ENCODE data around the gene RUNX1. TPM values are rescaled to one million over a fixed set of nuclear protein-coding genes. Genes with fewer than 3 reads are reported as not detected.
A peak's percentile ranks its signal among the peaks of the same experiment; 100 is the strongest.

Gene RUNX1
- total and polyA plus RNA-seq, 7 experiments from 2014 or later, result 27.9 to 154 (median 85.1) TPM

GRCh38 chr21:34834290-34834689 is 214.8 kb downstream of the RUNX1 start:
- Histone ChIP-seq H3K36me3 (ENCODE audit: control insufficient read depth in 2 of 3, insufficient read depth in 3 of 3, low read length in 3 of 3) (peaks cover 11 to 68% (median 40%) of the 10 kb centered on the region in 3 experiments), H3K27me3 (ENCODE audit: control insufficient read depth in 2 of 2, insufficient read depth in 2 of 2, low read length in 2 of 2) (no peaks in the 10 kb centered on the region), H3K4me3 (ENCODE audit: low read length) (no peak overlapping the region), H3K9me3 (ENCODE audit: control insufficient read depth in 2 of 3, low read length in 3 of 3) (no peaks in the 10 kb centered on the region), H3K27ac (ENCODE audit: low read depth, low read length) (no peak overlapping the region), H3K4me1 (ENCODE audit: control insufficient read depth in 2 of 2, insufficient read depth in 2 of 2, low read length in 2 of 2) (peaks cover 15 to 19% of the 10 kb centered on the region in 2 donors)
- H3K27me3 Mint-ChIP-seq, result no peaks in the 10 kb centered on the region
- intact Hi-C loops (cut with micrococcal nuclease), result no loop called here
- H3K9me3 Mint-ChIP-seq, result peaks cover 0 to 1% (median 0%) of the 10 kb centered on the region in 11 donors
- DNase-seq, result no peak
- no peak for ATAC-seq
- peaks cover 8 to 79% (median 57%) of the 10 kb centered on the region in 5 donors for H3K36me3 Mint-ChIP-seq
- peak overlapping the region in 1 of 9 donors; percentile 25 for H3K27ac Mint-ChIP-seq
- ChIA-PET POLR2A (no interaction called here), CTCF (no interaction called here)
- peaks cover 21 to 46% (median 37%) of the 10 kb centered on the region in 7 donors for H3K4me1 Mint-ChIP-seq
- no peak overlapping the region for H3K4me3 Mint-ChIP-seq

GRCh38 chr21:34833465-34833864 is 215.6 kb downstream of the RUNX1 start:
- H3K36me3 Mint-ChIP-seq, result peaks cover 8 to 83% (median 58%) of the 10 kb centered on the region in 5 donors
- H3K27me3 ChIP-seq (ENCODE audit: control insufficient read depth in 2 of 2, insufficient read depth in 2 of 2, low read length in 2 of 2), result no peaks in the 10 kb centered on the region
- no peaks in the 10 kb centered on the region for H3K9me3 ChIP-seq (ENCODE audit: control insufficient read depth in 2 of 3, low read length in 3 of 3)
- no peak overlapping the region for H3K27ac ChIP-seq (ENCODE audit: low read depth, low read length)
- H3K27ac Mint-ChIP-seq, result peak overlapping the region in 2 of 9 donors; percentile 32 to 47
- H3K4me3 Mint-ChIP-seq, result peak overlapping the region in 1 of 10 donors; percentile 39
- CTCF ChIA-PET, result interaction anchor here (1.2 kb wide), 1 partner anchor 597 kb away, joined by 3 read pairs; no protein-coding TSS in a partner anchor
- no peak overlapping the region for H3K4me3 ChIP-seq (ENCODE audit: low read length)
- H3K4me1 Mint-ChIP-seq, result peaks cover 21 to 38% (median 32%) of the 10 kb centered on the region in 7 donors
- intact Hi-C loops (cut with micrococcal nuclease), result no loop called here
- peaks cover 0 to 3% (median 0%) of the 10 kb centered on the region in 11 donors for H3K9me3 Mint-ChIP-seq
- no peak for DNase-seq
- H3K27me3 Mint-ChIP-seq, result no peaks in the 10 kb centered on the region
- POLR2A ChIA-PET, result no interaction called here
- no peak for ATAC-seq
- H3K36me3 ChIP-seq (ENCODE audit: control insufficient read depth in 2 of 3, insufficient read depth in 3 of 3, low read length in 3 of 3), result peaks cover 11 to 72% (median 46%) of the 10 kb centered on the region in 3 experiments
- peaks cover 15 to 19% of the 10 kb centered on the region in 2 donors for H3K4me1 ChIP-seq (ENCODE audit: control insufficient read depth in 2 of 2, insufficient read depth in 2 of 2, low read length in 2 of 2)

- Histone ChIP-seq H3K4me1 (ENCODE audit: control insufficient read depth in 2 of 2, insufficient read depth in 2 of 2, low read length in 2 of 2) (peaks cover 8 to 10% of the 10 kb centered on the region in 2 donors), H3K4me3 (ENCODE audit: low read length) (no peak overlapping the region), H3K27ac (ENCODE audit: low read depth, low read length) (no peak overlapping the region), H3K9me3 (ENCODE audit: control insufficient read depth in 2 of 3, low read length in 3 of 3) (no peaks in the 10 kb centered on the region), H3K36me3 (ENCODE audit: control insufficient read depth in 2 of 3, insufficient read depth in 3 of 3, low read length in 3 of 3) (peaks cover 14 to 93% (median 49%) of the 10 kb centered on the region in 3 experiments), H3K27me3 (ENCODE audit: control insufficient read depth in 2 of 2, insufficient read depth in 2 of 2, low read length in 2 of 2) (no peaks in the 10 kb centered on the region)
- DNase-seq (no peak), ATAC-seq (peak; percentile 25)
- Mint-ChIP-seq H3K36me3 (peaks cover 13 to 88% (median 70%) of the 10 kb centered on the region in 5 donors), H3K27me3 (no peaks in the 10 kb centered on the region), H3K4me3 (no peak overlapping the region), H3K27ac (peak overlapping the region in 1 of 9 donors; percentile 15), H3K4me1 (peaks cover 6 to 18% (median 12%) of the 10 kb centered on the region in 7 donors), H3K9me3 (peaks cover 0 to 12% (median 5%) of the 10 kb centered on the region in 11 donors)
- CTCF ChIA-PET, result interaction anchor here (0.8 kb wide), 1 partner anchor 220 kb away, joined by 3 read pairs; no protein-coding TSS in a partner anchor
- POLR2A ChIA-PET, result no interaction called here
- intact Hi-C loops (cut with micrococcal nuclease), result no loop called here
These were observed 218.5 kb downstream of the RUNX1 start for GRCh38 chr21:34830386-34831170.

- Histone ChIP-seq H3K27me3 (ENCODE audit: control insufficient read depth in 2 of 2, insufficient read depth in 2 of 2, low read length in 2 of 2) (no peaks in the 10 kb centered on the region), H3K4me1 (ENCODE audit: control insufficient read depth in 2 of 2, insufficient read depth in 2 of 2, low read length in 2 of 2) (no peaks in the 10 kb centered on the region), H3K9me3 (ENCODE audit: control insufficient read depth in 2 of 3, low read length in 3 of 3) (no peaks in the 10 kb centered on the region), H3K4me3 (ENCODE audit: low read length) (no peak overlapping the region), H3K27ac (ENCODE audit: low read depth, low read length) (no peak overlapping the region), H3K36me3 (ENCODE audit: control insufficient read depth in 2 of 3, insufficient read depth in 3 of 3, low read length in 3 of 3) (peaks cover 10 to 90% (median 35%) of the 10 kb centered on the region in 3 experiments)
- ATAC-seq, result no peak
- H3K9me3 Mint-ChIP-seq, result peaks cover 0 to 12% (median 5%) of the 10 kb centered on the region in 11 donors
- H3K27ac Mint-ChIP-seq, result peak overlapping the region in 4 of 9 donors; percentile 33 to 72 (median 54)
- H3K4me3 Mint-ChIP-seq, result no peak overlapping the region
- intact Hi-C loops (cut with micrococcal nuclease), result no loop called here
- CTCF ChIA-PET, result no interaction called here
- no peak for DNase-seq
- peaks cover 6 to 25% (median 11%) of the 10 kb centered on the region in 7 donors for H3K4me1 Mint-ChIP-seq
- H3K36me3 Mint-ChIP-seq, result peaks cover 20 to 89% (median 76%) of the 10 kb centered on the region in 5 donors
- H3K27me3 Mint-ChIP-seq, result no peaks in the 10 kb centered on the region
- POLR2A ChIA-PET, result no interaction called here
These were observed 221.5 kb downstream of the RUNX1 start for GRCh38 chr21:34827445-34828235.

- Mint-ChIP-seq H3K27me3 (no peaks in the 10 kb centered on the region), H3K9me3 (peaks cover 0 to 12% (median 5%) of the 10 kb centered on the region in 11 donors), H3K4me3 (no peak overlapping the region), H3K36me3 (peaks cover 25 to 85% (median 75%) of the 10 kb centered on the region in 5 donors), H3K4me1 (peaks cover 4 to 27% (median 16%) of the 10 kb centered on the region in 7 donors), H3K27ac (peak overlapping the region in 1 of 9 donors; percentile 56)
- ChIA-PET POLR2A (no interaction called here), CTCF (no interaction called here)
- Histone ChIP-seq H3K36me3 (ENCODE audit: control insufficient read depth in 2 of 3, insufficient read depth in 3 of 3, low read length in 3 of 3) (peaks cover 10 to 90% (median 34%) of the 10 kb centered on the region in 3 experiments), H3K27me3 (ENCODE audit: control insufficient read depth in 2 of 2, insufficient read depth in 2 of 2, low read length in 2 of 2) (no peaks in the 10 kb centered on the region), H3K9me3 (ENCODE audit: control insufficient read depth in 2 of 3, low read length in 3 of 3) (no peaks in the 10 kb centered on the region), H3K27ac (ENCODE audit: low read depth, low read length) (no peak overlapping the region), H3K4me1 (ENCODE audit: control insufficient read depth in 2 of 2, insufficient read depth in 2 of 2, low read length in 2 of 2) (no peaks in the 10 kb centered on the region), H3K4me3 (ENCODE audit: low read length) (no peak overlapping the region)
- intact Hi-C loops (cut with micrococcal nuclease), result no loop called here
- DNase-seq (no peak), ATAC-seq (peak; percentile 66)
These were observed 222.3 kb downstream of the RUNX1 start for GRCh38 chr21:34826836-34827235.

- POLR2A ChIA-PET, result interaction anchor here (0.7 kb wide), 1 partner anchor 1615 kb away, joined by 3 read pairs; no protein-coding TSS in a partner anchor
- Mint-ChIP-seq H3K4me3 (no peak overlapping the region), H3K4me1 (peaks cover 4 to 34% (median 16%) of the 10 kb centered on the region in 7 donors), H3K27ac (peak overlapping the region in 3 of 9 donors; percentile 5 to 42 (median 10)), H3K9me3 (peaks cover 0 to 12% (median 6%) of the 10 kb centered on the region in 11 donors), H3K36me3 (peaks cover 25 to 82% (median 76%) of the 10 kb centered on the region in 5 donors), H3K27me3 (no peaks in the 10 kb centered on the region)
- H3K4me1 ChIP-seq (ENCODE audit: control insufficient read depth in 2 of 2, insufficient read depth in 2 of 2, low read length in 2 of 2), result no peaks in the 10 kb centered on the region
- CTCF ChIA-PET, result interaction anchor here (0.6 kb wide), 1 partner anchor 1143 kb away, joined by 6 read pairs; no protein-coding TSS in a partner anchor
- ATAC-seq, result no peak
- intact Hi-C loops (cut with micrococcal nuclease), result no loop called here
- DNase-seq, result no peak
- peaks cover 10 to 92% (median 32%) of the 10 kb centered on the region in 3 experiments for H3K36me3 ChIP-seq (ENCODE audit: control insufficient read depth in 2 of 3, insufficient read depth in 3 of 3, low read length in 3 of 3)
- no peak overlapping the region for H3K4me3 ChIP-seq (ENCODE audit: low read length)
- no peaks in the 10 kb centered on the region for H3K27me3 ChIP-seq (ENCODE audit: control insufficient read depth in 2 of 2, insufficient read depth in 2 of 2, low read length in 2 of 2)
- H3K27ac ChIP-seq (ENCODE audit: low read depth, low read length), result no peak overlapping the region
- no peaks in the 10 kb centered on the region for H3K9me3 ChIP-seq (ENCODE audit: control insufficient read depth in 2 of 3, low read length in 3 of 3)
These were observed 223.1 kb downstream of the RUNX1 start for GRCh38 chr21:34825948-34826548.

Measured in naive thymus-derived CD4-positive, alpha-beta T cell (primary cell).